CD4-positive, alpha-beta T cell treated with Interleukin-10 for 1 hour (primary cell): ENCODE data around the gene TPPP3.

Experiments used
- DNase-seq: peaks from one replicate; pipeline ENCODE4 v3.0.0-alpha.2; 2020

TPPP3 gene

GRCh38 chr16:67403976-67404555, 10.8 kb upstream of the TPPP3 start:
- DNase-seq, result no peak

GRCh38 chr16:67400901-67401300, 7.6 kb upstream of the TPPP3 start:
- no peak for DNase-seq

GRCh38 chr16:67399749-67400704, 6.7 kb upstream of the TPPP3 start:
- no peak for DNase-seq

GRCh38 chr16:67399218-67399733, 6.0 kb upstream of the TPPP3 start:
- peak; percentile 42 for DNase-seq

GRCh38 chr16:67398546-67399217, 5.4 kb upstream of the TPPP3 start:
- DNase-seq, result no peak

GRCh38 chr16:67397812-67398545, 4.7 kb upstream of the TPPP3 start:
- no peak for DNase-seq

GRCh38 chr16:67397036-67397801, 3.9 kb upstream of the TPPP3 start:
- no peak for DNase-seq

GRCh38 chr16:67396159-67397035, 3.1 kb upstream of the TPPP3 start:
- DNase-seq, result no peak

GRCh38 chr16:67395458-67396158, 2.3 kb upstream of the TPPP3 start:
- DNase-seq, result no peak

GRCh38 chr16:67395105-67395457, 1.8 kb upstream of the TPPP3 start:
- no peak for DNase-seq

GRCh38 chr16:67394155-67395104, 1.1 kb upstream of the TPPP3 start:
- DNase-seq, result peak; percentile 10

GRCh38 chr16:67393788-67394154, 473 bp upstream of the TPPP3 start:
- DNase-seq, result no peak

- DNase-seq, result no peak
These were observed 818 bp downstream of the TPPP3 start for GRCh38 chr16:67392301-67393059.

GRCh38 chr16:67391424-67392300, 1.6 kb downstream of the TPPP3 start:
- no peak for DNase-seq

GRCh38 chr16:67390816-67391423, 2.4 kb downstream of the TPPP3 start:
- DNase-seq, result no peak

GRCh38 chr16:67389911-67390815, 3.1 kb downstream of the TPPP3 start:
- DNase-seq, result peak; percentile 27
